H1 (cell line): Measurements from ENCODE around the gene TP53. TPM values are rescaled to one million over a fixed set of nuclear protein-coding genes. Genes with fewer than 3 reads are reported as not detected.

Experiments
- CTCF ChIA-PET: fragments of 300-600 bp; sonication (Branson Sonifier 250); formaldehyde crosslinking; loops from one replicate; lab custom pipeline; 2021; ENCODE audit not compliant: partially characterized antibody; lab: Charles Lee
- POLR2A ChIA-PET: fragments of 300-600 bp; sonication (Branson Sonifier 250); formaldehyde crosslinking; loops from one replicate; lab custom pipeline; 2021; ENCODE audit warnings: inconsistent platforms; ENCODE audit not compliant: partially characterized antibody; lab: Charles Lee
- DNase-seq, 2 experiments: peaks; one replicate each; pipeline versions ENCODE4 v3.0.0 to v3.0.0-alpha.2; 2010 to 2022; ENCODE audit warnings: low spot score in 2 of 2, low read depth in 1 of 2, mixed read lengths in 1 of 2
- FAIRE-seq: peaks from 2 replicates; lab custom pipeline; 2011; peaks lifted over from hg19 to GRCh38; lab: Jason Lieb, UNC
- H2AFZ ChIP-seq: 2 replicates; pipeline ENCODE4 v1.8.1; 2012; ENCODE audit warnings: low read length, inconsistent platforms
- H2AK5ac ChIP-seq: 2 replicates; pipeline ENCODE4 v1.6.1; 2013; ENCODE audit warnings: low read depth, low read length
- H2BK120ac ChIP-seq: replicated peaks from 2 replicates; pipeline ENCODE3; 2013; ENCODE audit warnings: low read depth, low read length, inconsistent platforms
- H2BK12ac ChIP-seq: 2 replicates; pipeline ENCODE4 v1.6.1; 2013; ENCODE audit warnings: low read depth, low read length
- H2BK15ac ChIP-seq: 2 replicates; pipeline ENCODE4 v1.6.1; 2013; ENCODE audit warnings: low read length
- H2BK20ac ChIP-seq: 2 replicates; pipeline ENCODE4 v1.6.1; 2013; ENCODE audit warnings: low read length
- H2BK5ac ChIP-seq: 2 replicates; pipeline ENCODE4 v1.6.1; 2013; ENCODE audit warnings: low read depth, low read length
- H3K14ac ChIP-seq: 2 replicates; pipeline ENCODE4 v1.6.1; 2013; ENCODE audit warnings: inconsistent platforms; ENCODE audit not compliant: insufficient read length
- H3K18ac ChIP-seq: 2 replicates; pipeline ENCODE4 v1.6.1; 2013; ENCODE audit warnings: low read length; ENCODE audit errors: extremely low read depth
- H3K23ac ChIP-seq: 2 replicates; pipeline ENCODE4 v1.6.1; 2013; ENCODE audit warnings: inconsistent platforms; ENCODE audit not compliant: insufficient read length
- H3K23me2 ChIP-seq: 2 replicates; pipeline ENCODE4 v1.6.1; 2013; ENCODE audit warnings: low read depth, low read length
- H3K27ac ChIP-seq: 2 replicates; pipeline ENCODE4 v1.6.1; 2011; ENCODE audit warnings: low read depth, low read length, inconsistent platforms
- H3K27me3 ChIP-seq, 4 experiments: replicated peaks in 1 of 4; 1 replicate in 1 of 4; 2 replicates in 3 of 4; pipeline versions ENCODE4 v1.6.1 to v1.8.1; 2011 to 2013; ENCODE audit warnings: low read length in 3 of 4, mild to moderate bottlenecking in 3 of 4, inconsistent platforms in 2 of 4, mixed read lengths in 2 of 4, moderate library complexity in 1 of 4; ENCODE audit not compliant: control insufficient read depth in 3 of 4, insufficient read depth in 3 of 4; ENCODE audit errors: extremely low read depth in 1 of 4
- H3K36me3 ChIP-seq, 4 experiments: 2 replicates each; pipeline versions ENCODE4 v1.6.1 to v1.8.1; 2011 to 2013; ENCODE audit warnings: mild to moderate bottlenecking in 4 of 4, low read length in 3 of 4, moderate library complexity in 2 of 4, control low read depth in 1 of 4, inconsistent platforms in 1 of 4; ENCODE audit not compliant: insufficient read depth in 4 of 4, control insufficient read depth in 2 of 4
- H3K4ac ChIP-seq: replicated peaks from 2 replicates; pipeline ENCODE3; 2013; ENCODE audit warnings: low read length, low read depth, mixed read lengths, inconsistent platforms; ENCODE audit not compliant: insufficient read length
- H3K4me1 ChIP-seq, 4 experiments: replicated peaks in 1 of 4; 1 replicate in 1 of 4; 2 replicates in 3 of 4; pipeline versions ENCODE4 v1.6.1 to v1.8.1; 2011 to 2013; ENCODE audit warnings: low read length in 3 of 4, inconsistent platforms in 2 of 4, mixed read lengths in 1 of 4; ENCODE audit not compliant: insufficient read depth in 4 of 4, control insufficient read depth in 3 of 4
- H3K4me2 ChIP-seq, 2 experiments: 2 replicates each; pipeline versions ENCODE4 v1.6.1 to v1.8.1; 2011 to 2013; ENCODE audit warnings: low read depth in 2 of 2, low read length in 2 of 2, control low read depth in 1 of 2, inconsistent platforms in 1 of 2, mild to moderate bottlenecking in 1 of 2; ENCODE audit not compliant: insufficient read depth in 1 of 2
- H3K4me3 ChIP-seq, 4 experiments: fragments of 200-600, 300-600 bp in 1 of 4; sonication (generic), shearing (Covaris generic), sonication (Bioruptor Twin) in 1 of 4; 2 replicates each; pipeline versions ENCODE4 v1.5.1 to v1.8.1; 2011 to 2016; ENCODE audit warnings: low read length in 4 of 4, low read depth in 3 of 4, control low read depth in 2 of 4, inconsistent platforms in 2 of 4, mild to moderate bottlenecking in 2 of 4, mixed read lengths in 1 of 4, moderate library complexity in 1 of 4; ENCODE audit not compliant: insufficient read depth in 2 of 4; ENCODE audit errors: extremely low read depth in 1 of 4
- H3K56ac ChIP-seq: replicated peaks from 2 replicates; pipeline ENCODE3; 2013; ENCODE audit warnings: low read depth, mild to moderate bottlenecking, mixed read lengths, low read length, inconsistent platforms; ENCODE audit not compliant: insufficient read length
- H3K79me1 ChIP-seq: 2 replicates; pipeline ENCODE4 v1.6.1; 2013; ENCODE audit warnings: low read depth, low read length, control low read depth
- H3K79me2 ChIP-seq, 2 experiments: 2 replicates each; pipeline versions ENCODE4 v1.6.1 to v1.8.1; 2012 to 2013; ENCODE audit warnings: low read length in 2 of 2, mild to moderate bottlenecking in 2 of 2, inconsistent platforms in 1 of 2; ENCODE audit not compliant: insufficient read depth in 2 of 2, control insufficient read depth in 1 of 2
- H3K9ac ChIP-seq, 4 experiments: replicated peaks in 1 of 4; 1 replicate in 1 of 4; 2 replicates in 3 of 4; pipeline versions ENCODE4 v1.6.1 to v1.8.1; 2011 to 2013; ENCODE audit warnings: low read depth in 3 of 4, low read length in 3 of 4, control low read depth in 2 of 4, mild to moderate bottlenecking in 2 of 4, moderate library complexity in 2 of 4, inconsistent platforms in 1 of 4; ENCODE audit errors: extremely low read depth in 1 of 4
- H3K9me3 ChIP-seq, 2 experiments: 2 replicates each; pipeline versions ENCODE4 v1.6.1 to v1.8.1; 2012 to 2013; ENCODE audit warnings: mild to moderate bottlenecking in 2 of 2, moderate library complexity in 2 of 2, control low read depth in 1 of 2, inconsistent platforms in 1 of 2, low read depth in 1 of 2, low read length in 1 of 2, mixed read lengths in 1 of 2; ENCODE audit not compliant: insufficient read depth in 2 of 2
- H4K20me1 ChIP-seq, 2 experiments: replicated peaks in 1 of 2; 2 replicates each; pipeline versions ENCODE3 to v1.8.1; 2011 to 2013; ENCODE audit warnings: inconsistent platforms in 2 of 2, low read length in 2 of 2, mild to moderate bottlenecking in 1 of 2; ENCODE audit not compliant: insufficient read depth in 2 of 2, control insufficient read depth in 1 of 2
- H4K5ac ChIP-seq: 2 replicates; pipeline ENCODE4 v1.6.1; 2013; ENCODE audit warnings: low read length, low read depth, mixed read lengths, inconsistent platforms; ENCODE audit not compliant: insufficient read length
- H4K8ac ChIP-seq: 2 replicates; pipeline ENCODE4 v1.8.0; 2013; ENCODE audit warnings: mild to moderate bottlenecking, moderate library complexity, low read length, inconsistent platforms; ENCODE audit not compliant: insufficient read depth; ENCODE audit errors: extremely low read depth
- H4K91ac ChIP-seq: replicated peaks from 2 replicates; pipeline ENCODE3; 2013; ENCODE audit warnings: low read length, mixed read lengths, inconsistent platforms; ENCODE audit not compliant: insufficient read length
- CHD2 ChIP-seq: IDR thresholded peaks from 2 replicates; pipeline ENCODE4 v1.6.1; 2012; ENCODE audit warnings: low read length, improper control_type of control experiment
- WGBS, 2 experiments: shearing (Covaris generic) in 1 of 2; methylation state at CpG; one replicate each; pipeline versions ENCODE4 v1.1.6 to v1.1.7; 2013 to 2015; ENCODE audit warnings: low lambda C conversion rate in 2 of 2, mixed read lengths in 2 of 2, inconsistent platforms in 1 of 2, low coverage in 1 of 2, missing lambda C conversion rate in 1 of 2; ENCODE audit not compliant: insufficient replicate concordance in 2 of 2, insufficient coverage in 1 of 2, insufficient read length in 1 of 2; ENCODE audit errors: extremely low coverage in 1 of 2, missing lambda C conversion rate in 1 of 2; 5-methylcytosine and 5-hydroxymethylcytosine counted together
- polyA plus RNA-seq, 7 experiments: library from polyadenylated mRNA; depleted of rRNA in 3 of 7; stranded (reverse) in 5 of 7; unstranded in 2 of 7; fragments of >200 nt in 5 of 7; fragments of 200-250 nt in 2 of 7; gene quantifications; 1 replicate in 5 of 7; 2 replicates in 1 of 7; 4 replicates in 1 of 7; pipeline versions ENCODE4 v1.2.1 to v1.2.3, GENCODE V29; 2011 to 2013; ENCODE audit warnings: missing spikeins in 2 of 7, mixed read lengths in 2 of 7
- total RNA-seq: library from RNA; stranded (reverse); fragmentation: NEBNext Ultra II Directional; extraction: Animal tissue kit (Norgen Biotek cat#: 25700); gene quantifications from 2 replicates; pipeline ENCODE4 v1.2.1, GENCODE V29; 2021

TP53 gene
- total and polyA plus RNA-seq, 2 of the 8 experiments (the other 6 are each of a cell fraction or from before 2014, with no cell fraction given) = 143 to 198 TPM

DNA sequence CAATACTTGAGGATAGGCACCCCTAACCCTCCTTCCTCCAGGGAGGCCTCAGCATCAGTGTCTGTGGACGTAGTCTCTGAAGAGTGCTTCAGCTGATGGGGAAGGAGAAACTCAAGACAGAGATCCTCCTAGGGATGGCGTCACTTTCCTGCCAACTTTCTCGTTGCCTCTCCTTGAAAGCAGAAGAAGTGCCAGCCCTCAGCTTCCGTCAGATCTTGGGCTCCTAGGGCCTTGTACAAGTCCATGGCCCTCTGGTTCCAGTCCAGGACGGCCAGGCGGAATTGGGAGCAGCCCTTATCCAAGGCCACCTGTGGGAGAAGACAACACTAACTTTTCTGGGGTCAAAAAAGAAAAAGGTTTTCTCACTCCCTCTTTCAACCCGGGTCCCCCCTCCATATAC is 61.0 kb downstream of the TP53 start:
- no peak overlapping the region for H2BK15ac ChIP-seq
- H2BK120ac ChIP-seq = no peak overlapping the region
- no peak overlapping the region for H2BK12ac ChIP-seq
- H3K18ac ChIP-seq = no peak overlapping the region
- no peaks in the 10 kb centered on the region for H4K20me1 ChIP-seq
- H4K5ac ChIP-seq = peak overlapping the region; percentile 2
- H3K4me1 ChIP-seq = peaks cover 2 to 10% (median 4%) of the 10 kb centered on the region in 4 experiments; a peak in 5 of 7 replicates
- no peak overlapping the region for H4K8ac ChIP-seq
- no peak overlapping the region for H3K4ac ChIP-seq
- peak overlapping the region; percentile 72 to 77 for H3K4me2 ChIP-seq
- no peaks in the 10 kb centered on the region for H3K9me3 ChIP-seq
- no peak overlapping the region for H2BK20ac ChIP-seq
- H2BK5ac ChIP-seq = no peak overlapping the region
- no peak overlapping the region for H4K91ac ChIP-seq
- H3K14ac ChIP-seq = no peak overlapping the region
- no peak overlapping the region for H3K27ac ChIP-seq
- H3K79me2 ChIP-seq = peaks cover 0 to 3% of the 10 kb centered on the region in 2 experiments; a peak in 1 of 4 replicates
- H3K27me3 ChIP-seq = no peaks in the 10 kb centered on the region
- H2AFZ ChIP-seq = no peak overlapping the region
- H3K23ac ChIP-seq = no peak overlapping the region
- DNase-seq (no peak), FAIRE-seq (no peak)
- ChIA-PET POLR2A (interaction anchor here (1.4 to 79.4 kb wide), 6 partner anchors 11 to 95 kb away, joined by 4 to 2272 read pairs (median 20); partner anchors contain the start of genes ATP1B2, EFNB3, FXR2 and MPDU1), CTCF (interaction anchor here (0.9 to 3.7 kb wide), 8 partner anchors 12 to 86 kb away, joined by 3 to 23 read pairs (median 7); partner anchors contain the start of genes TP53 and WRAP53)
- peaks cover 8% of the 10 kb centered on the region for H3K23me2 ChIP-seq
- H3K79me1 ChIP-seq = peaks cover 2% of the 10 kb centered on the region; the same call in 1 of the 2 replicates
- peak overlapping the region in 1 of 4 experiments; percentile 64; a peak in 1 of 7 replicates for H3K9ac ChIP-seq
- WGBS, 2 experiments = 94% methylated on average over 7 of the region's 7 CpGs; no CpG with 5 or more reads in 1 of the 2 experiments
- H2AK5ac ChIP-seq = no peak overlapping the region
- peaks cover 0 to 4% (median 0%) of the 10 kb centered on the region in 4 experiments; a peak in 1 of 8 replicates for H3K36me3 ChIP-seq
- H3K56ac ChIP-seq = no peak overlapping the region
- peak overlapping the region; percentile 72 to 98 (median 76); a peak in 7 of 8 replicates for H3K4me3 ChIP-seq
- TF ChIP-seq CHD2 = no peak
